ENCODE measurements around the gene SIDT1. TPM values are rescaled to one million over a fixed set of nuclear protein-coding genes. Genes with fewer than 3 reads are reported as not detected.

The SIDT1 gene
- total RNA-seq, 1 donor from 2014 or later, result not detected

DNA sequence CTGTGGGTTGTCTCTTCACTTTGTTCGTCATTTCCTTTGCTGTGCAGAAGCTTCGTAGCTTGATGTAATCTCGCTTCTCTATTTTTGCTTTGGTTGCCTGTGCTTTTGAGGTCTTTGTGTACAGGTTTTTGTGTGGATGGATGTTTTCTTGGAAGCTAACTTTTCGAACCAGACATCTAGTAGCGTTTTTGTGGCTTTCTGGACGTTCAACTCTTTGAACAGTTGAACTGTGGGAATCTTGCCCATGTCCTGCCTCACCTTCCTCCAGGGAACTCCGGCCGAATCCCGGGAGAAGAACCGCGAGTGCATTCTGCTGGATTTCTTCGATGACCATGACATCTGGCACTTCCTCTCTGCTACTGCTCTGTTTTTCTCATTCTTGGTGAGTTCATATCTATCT, 93.5 kb downstream of the SIDT1 start:
- no peaks in the 10 kb centered on the region for H3K36me3 ChIP-seq (ENCODE audit: insufficient read depth, low read length)
- H2AFZ ChIP-seq (ENCODE audit: low read depth, low read length), result peak overlapping the region; percentile 18
- peaks cover 3% of the 10 kb centered on the region for H3K4me1 ChIP-seq (ENCODE audit: insufficient read depth, low read length)
- no peaks in the 10 kb centered on the region for H3K36me3 Mint-ChIP-seq (ENCODE audit: low read depth, unreplicated experiment)
- no peaks in the 10 kb centered on the region for H3K27me3 ChIP-seq (ENCODE audit: insufficient read depth, low read length)
- TF ChIP-seq, protein P1, sequence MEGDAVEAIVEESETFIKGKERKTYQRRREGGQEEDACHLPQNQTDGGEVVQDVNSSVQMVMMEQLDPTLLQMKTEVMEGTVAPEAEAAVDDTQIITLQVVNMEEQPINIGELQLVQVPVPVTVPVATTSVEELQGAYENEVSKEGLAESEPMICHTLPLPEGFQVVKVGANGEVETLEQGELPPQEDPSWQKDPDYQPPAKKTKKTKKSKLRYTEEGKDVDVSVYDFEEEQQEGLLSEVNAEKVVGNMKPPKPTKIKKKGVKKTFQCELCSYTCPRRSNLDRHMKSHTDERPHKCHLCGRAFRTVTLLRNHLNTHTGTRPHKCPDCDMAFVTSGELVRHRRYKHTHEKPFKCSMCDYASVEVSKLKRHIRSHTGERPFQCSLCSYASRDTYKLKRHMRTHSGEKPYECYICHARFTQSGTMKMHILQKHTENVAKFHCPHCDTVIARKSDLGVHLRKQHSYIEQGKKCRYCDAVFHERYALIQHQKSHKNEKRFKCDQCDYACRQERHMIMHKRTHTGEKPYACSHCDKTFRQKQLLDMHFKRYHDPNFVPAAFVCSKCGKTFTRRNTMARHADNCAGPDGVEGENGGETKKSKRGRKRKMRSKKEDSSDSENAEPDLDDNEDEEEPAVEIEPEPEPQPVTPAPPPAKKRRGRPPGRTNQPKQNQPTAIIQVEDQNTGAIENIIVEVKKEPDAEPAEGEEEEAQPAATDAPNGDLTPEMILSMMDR (IDR thresholded peaks at IDR 0.05; ENCODE audit: insufficient read depth, low read depth, low read length), result no peak
- no peak for TF ChIP-seq EZH2 (IDR thresholded peaks at IDR 0.05; ENCODE audit: insufficient read depth, low read length)
- no peaks in the 10 kb centered on the region for H3K9me3 Mint-ChIP-seq (ENCODE audit: unreplicated experiment)
- H3K27me3 Mint-ChIP-seq (ENCODE audit: low read depth, unreplicated experiment), result peaks cover 17% of the 10 kb centered on the region
- H3K9me3 ChIP-seq (ENCODE audit: insufficient read depth, low read depth, low read length), result no peaks in the 10 kb centered on the region
- H3K27ac ChIP-seq (ENCODE audit: low read depth, low read length), result no peak overlapping the region
- FAIRE-seq, result no peak
- peaks cover 3% of the 10 kb centered on the region for H3K4me1 Mint-ChIP-seq (ENCODE audit: low read depth, unreplicated experiment)
- H3K27ac Mint-ChIP-seq (ENCODE audit: unreplicated experiment), result no peak overlapping the region
- H3K4me2 ChIP-seq (ENCODE audit: low read length), result peak overlapping the region; percentile 72
- H3K79me2 ChIP-seq (ENCODE audit: insufficient read depth, low read length), result no peaks in the 10 kb centered on the region
- no peak overlapping the region for H3K9ac ChIP-seq (ENCODE audit: low read length)
- DNase-seq (ENCODE audit: low read depth), result no peak
- H3K4me3 Mint-ChIP-seq (ENCODE audit: unreplicated experiment), result no peak overlapping the region
- H4K20me1 ChIP-seq (ENCODE audit: insufficient read depth, low read length), result no peaks in the 10 kb centered on the region
- peak overlapping the region; percentile 26 for H3K4me3 ChIP-seq (ENCODE audit: insufficient read depth, low read depth, low read length)

DNA sequence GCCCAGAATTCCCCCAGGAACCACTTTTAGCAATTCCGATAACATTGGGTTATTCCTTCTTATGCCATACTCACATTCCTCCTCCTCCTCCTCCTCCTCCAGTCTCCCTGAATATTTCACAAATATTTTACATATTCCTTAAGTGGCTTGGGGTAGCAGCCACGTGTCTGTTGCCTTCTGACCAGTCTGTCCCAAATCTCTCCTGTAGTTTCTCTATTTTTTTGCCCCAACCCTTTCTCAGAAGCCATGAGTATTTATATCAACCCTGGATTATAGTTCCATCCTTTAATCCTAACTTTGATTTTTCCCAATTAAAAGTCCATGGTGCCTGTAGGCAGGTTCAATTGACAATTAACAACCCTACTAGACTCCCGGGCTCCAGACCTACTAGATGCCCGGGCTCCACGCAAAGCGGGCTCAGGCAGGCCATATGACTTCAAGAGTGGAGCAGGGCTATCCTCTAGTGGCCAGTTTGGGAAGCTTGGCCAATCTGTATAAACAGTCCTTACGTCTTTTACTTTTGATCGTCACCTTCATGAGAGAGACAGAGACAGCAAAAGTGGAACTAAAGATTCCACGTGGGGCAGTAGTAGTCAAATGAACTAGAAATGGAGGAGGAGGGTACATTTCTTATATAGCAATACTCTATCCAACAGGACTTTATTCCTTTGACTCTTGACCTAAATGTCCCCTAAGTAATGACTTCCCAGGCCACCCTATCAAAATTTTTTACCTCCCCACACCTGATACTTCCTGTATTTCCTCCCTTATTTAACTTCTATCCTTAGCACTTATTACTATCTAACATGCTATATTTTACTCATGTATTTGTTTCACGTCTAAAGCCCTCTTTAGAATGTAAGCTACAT, 94.4 kb downstream of the SIDT1 start:
- Mint-ChIP-seq H3K9me3 (ENCODE audit: unreplicated experiment) (no peaks in the 10 kb centered on the region), H3K4me3 (ENCODE audit: unreplicated experiment) (no peak overlapping the region), H3K27me3 (ENCODE audit: low read depth, unreplicated experiment) (peaks cover 17% of the 10 kb centered on the region), H3K36me3 (ENCODE audit: low read depth, unreplicated experiment) (no peaks in the 10 kb centered on the region), H3K27ac (ENCODE audit: unreplicated experiment) (peak overlapping the region; percentile 8), H3K4me1 (ENCODE audit: low read depth, unreplicated experiment) (peaks cover 3% of the 10 kb centered on the region)
- peak overlapping the region; percentile 72 for H3K4me2 ChIP-seq (ENCODE audit: low read length)
- no peak overlapping the region for H2AFZ ChIP-seq (ENCODE audit: low read depth, low read length)
- no peak overlapping the region for H3K27ac ChIP-seq (ENCODE audit: low read depth, low read length)
- no peaks in the 10 kb centered on the region for H4K20me1 ChIP-seq (ENCODE audit: insufficient read depth, low read length)
- peak overlapping the region; percentile 29 for H3K4me3 ChIP-seq (ENCODE audit: insufficient read depth, low read depth, low read length)
- peaks cover 3% of the 10 kb centered on the region for H3K4me1 ChIP-seq (ENCODE audit: insufficient read depth, low read length)
- H3K79me2 ChIP-seq (ENCODE audit: insufficient read depth, low read length), result no peaks in the 10 kb centered on the region
- FAIRE-seq (no peak), DNase-seq (ENCODE audit: low read depth) (peak; percentile 42)
- H3K9me3 ChIP-seq (ENCODE audit: insufficient read depth, low read depth, low read length), result no peaks in the 10 kb centered on the region
- TF ChIP-seq EZH2 (IDR thresholded peaks at IDR 0.05; ENCODE audit: insufficient read depth, low read length), result no peak
- TF ChIP-seq, protein P1 (IDR thresholded peaks at IDR 0.05; ENCODE audit: insufficient read depth, low read depth, low read length), result peak; percentile 97
- H3K27me3 ChIP-seq (ENCODE audit: insufficient read depth, low read length), result no peaks in the 10 kb centered on the region
- peak overlapping the region; percentile 26 for H3K9ac ChIP-seq (ENCODE audit: low read length)
- no peaks in the 10 kb centered on the region for H3K36me3 ChIP-seq (ENCODE audit: insufficient read depth, low read length)

DNA sequence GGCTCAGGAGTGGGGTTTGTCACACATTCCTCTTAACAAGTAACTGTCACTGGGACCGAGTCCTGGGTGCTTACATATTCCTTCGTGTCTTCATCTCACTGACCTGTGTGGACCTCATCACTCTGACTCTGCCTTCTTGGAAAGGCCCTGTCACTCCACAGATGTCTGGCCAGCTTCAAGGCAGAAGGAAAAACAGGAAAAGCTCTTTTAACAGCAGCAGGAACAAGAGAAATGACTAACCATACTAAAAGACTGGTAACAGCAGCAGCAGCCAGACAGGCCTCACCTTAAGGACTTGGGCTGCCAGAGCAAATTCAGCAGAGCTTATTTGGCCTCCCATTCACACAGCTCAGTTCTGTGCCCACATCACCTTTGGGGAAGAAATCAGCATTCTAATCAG, 96.0 kb downstream of the SIDT1 start:
- H3K9me3 Mint-ChIP-seq (ENCODE audit: unreplicated experiment), result no peaks in the 10 kb centered on the region

More for the DNA sequence above, 96.0 kb downstream of the SIDT1 start:
- Histone ChIP-seq H3K4me3 (ENCODE audit: insufficient read depth, low read depth, low read length) (no peak overlapping the region), H4K20me1 (ENCODE audit: insufficient read depth, low read length) (no peaks in the 10 kb centered on the region), H3K9me3 (ENCODE audit: insufficient read depth, low read depth, low read length) (no peaks in the 10 kb centered on the region), H3K79me2 (ENCODE audit: insufficient read depth, low read length) (no peaks in the 10 kb centered on the region), H3K4me1 (ENCODE audit: insufficient read depth, low read length) (peaks cover 3% of the 10 kb centered on the region), H3K27me3 (ENCODE audit: insufficient read depth, low read length) (no peaks in the 10 kb centered on the region), H3K9ac (ENCODE audit: low read length) (no peak overlapping the region), H3K27ac (ENCODE audit: low read depth, low read length) (no peak overlapping the region), H3K4me2 (ENCODE audit: low read length) (no peak overlapping the region), H3K36me3 (ENCODE audit: insufficient read depth, low read length) (no peaks in the 10 kb centered on the region), H2AFZ (ENCODE audit: low read depth, low read length) (no peak overlapping the region)
- Mint-ChIP-seq H3K27me3 (ENCODE audit: low read depth, unreplicated experiment) (peaks cover 20% of the 10 kb centered on the region), H3K27ac (ENCODE audit: unreplicated experiment) (no peak overlapping the region), H3K4me3 (ENCODE audit: unreplicated experiment) (no peak overlapping the region), H3K36me3 (ENCODE audit: low read depth, unreplicated experiment) (no peaks in the 10 kb centered on the region), H3K4me1 (ENCODE audit: low read depth, unreplicated experiment) (peaks cover 3% of the 10 kb centered on the region)
- no peak for DNase-seq (ENCODE audit: low read depth)
- TF ChIP-seq EZH2 (IDR thresholded peaks at IDR 0.05; ENCODE audit: insufficient read depth, low read length), result no peak
- TF ChIP-seq, protein P1 (IDR thresholded peaks at IDR 0.05; ENCODE audit: insufficient read depth, low read depth, low read length), result no peak
- FAIRE-seq, result no peak
